OCI-LY3 (cell line): Measurements from ENCODE around the gene ARHGAP15.

Experiments used
- CTCF ChIP-seq: fragments of 200-600, 300-600 bp; sonication (generic); IDR thresholded peaks from 2 replicates; pipeline ENCODE4 v1.5.1; 2014; ENCODE audit warnings: antibody characterized with exemption, low read length, low read depth
- EZH2phosphoT487 ChIP-seq: fragments of 200-600 bp; shearing (Covaris generic); IDR thresholded peaks from 2 replicates; pipeline ENCODE4 v1.6.1; 2018; ENCODE audit warnings: antibody characterized with exemption, mixed run types, low read depth

GRCh38 chr2:143768991-143769390 is 639.8 kb downstream of the ARHGAP15 start:
- TF ChIP-seq CTCF: no peak
- no peak for TF ChIP-seq EZH2phosphoT487
